PC-3 (cell line): ENCODE data around the gene TDRKH. TPM values are rescaled to one million over a fixed set of nuclear protein-coding genes. Genes with fewer than 3 reads are reported as not detected.

Experiments used
- ATAC-seq: fragments of 200-7000 bp; cut with Tn5 transposase; 2 replicates; pipeline ENCODE4 v1.9.1; 2020; ENCODE audit warnings: mild to moderate bottlenecking, moderate library complexity
- BruUV-seq: library from RNA; stranded (reverse); fragments of 400-500 nt; replicated peaks from 2 replicates; lab custom pipeline; 2021; lab: Mats Ljungman, UMichigan
- CTCF ChIA-PET: fragments of 300-600 bp; sonication (Branson Sonifier 250); formaldehyde crosslinking; loops from one replicate; lab custom pipeline; 2022; ENCODE audit warnings: antibody characterized with exemption; lab: Charles Lee
- POLR2A ChIA-PET: fragments of 300-600 bp; sonication (Branson Sonifier 250); formaldehyde crosslinking; loops from one replicate; lab custom pipeline; 2022; ENCODE audit warnings: antibody characterized with exemption; ENCODE audit not compliant: unreplicated experiment; lab: Charles Lee
- DNase-seq: peaks from one replicate; pipeline ENCODE4 v3.0.0-alpha.2; 2015
- H2AFZ ChIP-seq: fragments of 300-600 bp; sonication (generic); 2 replicates; pipeline ENCODE4 v1.6.0; 2016; ENCODE audit warnings: antibody characterized with exemption, low read length
- H3F3A ChIP-seq: fragments of 300-600 bp; sonication (generic); one replicate; pipeline ENCODE4 v1.6.0; 2017; ENCODE audit warnings: antibody characterized with exemption, low read length, control low read depth, mild to moderate bottlenecking; ENCODE audit not compliant: unreplicated experiment
- H3K27ac ChIP-seq: fragments of 300-600 bp; sonication (generic); 2 replicates; pipeline ENCODE4 v1.5.1; 2016; ENCODE audit warnings: mild to moderate bottlenecking, low read length
- H3K27me3 ChIP-seq: fragments of 300-600 bp; sonication (generic); 2 replicates; pipeline ENCODE4 v1.6.1; 2016; ENCODE audit warnings: low read length, mixed read lengths
- H3K36me3 ChIP-seq: fragments of 300-600 bp; sonication (generic); 2 replicates; pipeline ENCODE4 v1.6.1; 2016; ENCODE audit warnings: low read depth, mixed run types, low read length, mixed read lengths
- H3K4me1 ChIP-seq: fragments of 300-600 bp; sonication (generic); 2 replicates; pipeline ENCODE4 v1.5.1; 2016; ENCODE audit warnings: low read length; ENCODE audit not compliant: insufficient read depth
- H3K4me2 ChIP-seq: fragments of 300-600 bp; sonication (generic); 2 replicates; pipeline ENCODE4 v1.6.0; 2016; ENCODE audit warnings: low read length
- H3K4me3 ChIP-seq: fragments of 300-600 bp; sonication (generic); 2 replicates; pipeline ENCODE4 v1.5.1; 2016; ENCODE audit warnings: mild to moderate bottlenecking, low read length, mixed read lengths
- H3K79me2 ChIP-seq: fragments of 300-600 bp; sonication (generic); 2 replicates; pipeline ENCODE4 v1.6.1; 2017; ENCODE audit warnings: low read length, mixed read lengths
- H3K9ac ChIP-seq: fragments of 300-600 bp; sonication (generic); 2 replicates; pipeline ENCODE4 v1.6.0; 2016; ENCODE audit warnings: mild to moderate bottlenecking, low read length
- H3K9me2 ChIP-seq: fragments of 300-600 bp; sonication (generic); replicated peaks from 2 replicates; pipeline ENCODE4 v1.6.1; 2016; ENCODE audit warnings: mixed run types, low read length, mixed read lengths
- H3K9me3 ChIP-seq: fragments of 300-600 bp; sonication (generic); 2 replicates; pipeline ENCODE4 v1.6.1; 2016; ENCODE audit warnings: low read length, mixed read lengths
- H4K20me1 ChIP-seq: fragments of 300-600 bp; sonication (generic); 2 replicates; pipeline ENCODE4 v1.6.1; 2016; ENCODE audit warnings: low read length, mixed read lengths
- EZH2 ChIP-seq: fragments of 300-600 bp; sonication (generic); IDR thresholded peaks from one replicate; pipeline ENCODE4 v1.6.1; 2017; ENCODE audit warnings: antibody characterized with exemption, mild to moderate bottlenecking, low read length; ENCODE audit not compliant: unreplicated experiment
- EZH2phosphoT487 ChIP-seq: fragments of 300-600 bp; sonication (generic); IDR thresholded peaks from 2 replicates; pipeline ENCODE4 v1.6.1; 2018; ENCODE audit warnings: mild to moderate bottlenecking, antibody characterized with exemption, low read length, borderline replicate concordance
- intact Hi-C: fragments of 100-400 bp; cut with micrococcal nuclease; formaldehyde crosslinking; loops from 2 replicates; pipeline ENCODE4 v1.9.0; 2023
- total RNA-seq: library from RNA; depleted of rRNA; stranded (reverse); fragments of >200 nt; gene quantifications from 2 replicates; pipeline ENCODE4 v1.2.3, GENCODE V29; 2014
- TF ChIP-seq, protein P1 (sequence below): fragments of 300-600 bp; sonication (generic); conservative IDR thresholded peaks from 2 replicates; pipeline ENCODE4 v1.5.1; 2017; ENCODE audit warnings: antibody characterized with exemption, low read depth, mild to moderate bottlenecking, low read length

The TDRKH gene
- total RNA-seq, 1 experiment from 2014 or later, result 15.2 TPM

DNA sequence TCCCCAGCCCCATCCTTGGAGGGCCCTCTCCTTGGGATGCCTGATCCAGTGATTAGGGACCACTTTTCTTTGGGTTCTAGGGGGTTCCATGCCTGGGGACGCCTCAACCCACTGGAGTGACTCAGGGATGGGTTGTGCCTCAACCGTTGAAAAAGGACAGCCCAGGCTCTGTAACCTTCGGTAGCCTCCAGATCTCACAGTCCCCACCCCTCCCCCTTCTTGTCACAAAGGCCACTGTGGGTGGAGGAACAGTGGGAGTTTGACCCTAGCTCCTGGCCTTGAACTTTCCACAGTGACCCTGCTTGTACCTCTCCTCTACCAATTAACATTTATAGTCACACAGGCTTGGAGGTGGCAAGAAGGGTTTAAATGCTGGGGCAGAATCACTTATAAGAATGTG, 43.9 kb upstream of the TDRKH start:
- TF ChIP-seq EZH2, result no peak
- TF ChIP-seq, protein P1, sequence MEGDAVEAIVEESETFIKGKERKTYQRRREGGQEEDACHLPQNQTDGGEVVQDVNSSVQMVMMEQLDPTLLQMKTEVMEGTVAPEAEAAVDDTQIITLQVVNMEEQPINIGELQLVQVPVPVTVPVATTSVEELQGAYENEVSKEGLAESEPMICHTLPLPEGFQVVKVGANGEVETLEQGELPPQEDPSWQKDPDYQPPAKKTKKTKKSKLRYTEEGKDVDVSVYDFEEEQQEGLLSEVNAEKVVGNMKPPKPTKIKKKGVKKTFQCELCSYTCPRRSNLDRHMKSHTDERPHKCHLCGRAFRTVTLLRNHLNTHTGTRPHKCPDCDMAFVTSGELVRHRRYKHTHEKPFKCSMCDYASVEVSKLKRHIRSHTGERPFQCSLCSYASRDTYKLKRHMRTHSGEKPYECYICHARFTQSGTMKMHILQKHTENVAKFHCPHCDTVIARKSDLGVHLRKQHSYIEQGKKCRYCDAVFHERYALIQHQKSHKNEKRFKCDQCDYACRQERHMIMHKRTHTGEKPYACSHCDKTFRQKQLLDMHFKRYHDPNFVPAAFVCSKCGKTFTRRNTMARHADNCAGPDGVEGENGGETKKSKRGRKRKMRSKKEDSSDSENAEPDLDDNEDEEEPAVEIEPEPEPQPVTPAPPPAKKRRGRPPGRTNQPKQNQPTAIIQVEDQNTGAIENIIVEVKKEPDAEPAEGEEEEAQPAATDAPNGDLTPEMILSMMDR, result no peak
- no peak for TF ChIP-seq EZH2phosphoT487
- no peaks in the 10 kb centered on the region for H3K9me2 ChIP-seq
- no peak overlapping the region for H3K9ac ChIP-seq
- H3K27me3 ChIP-seq, result no peaks in the 10 kb centered on the region
- no peaks in the 10 kb centered on the region for H4K20me1 ChIP-seq
- intact Hi-C loops, result loop anchor here (10.0 kb wide), 2 partner anchors 219 to 489 kb away; partner anchors contain the start of genes RFX5 and SNX27
- CTCF ChIA-PET, result no interaction called here
- DNase-seq (no peak), ATAC-seq (no peak)
- no peak overlapping the region for H3K4me2 ChIP-seq
- POLR2A ChIA-PET, result no interaction called here
- H3K4me3 ChIP-seq, result no peak overlapping the region
- no peaks in the 10 kb centered on the region for H3K9me3 ChIP-seq
- H3K4me1 ChIP-seq, result peaks cover 33% of the 10 kb centered on the region
- no peaks in the 10 kb centered on the region for H3K79me2 ChIP-seq
- BruUV-seq, result no TSS peak
- H3K36me3 ChIP-seq, result no peaks in the 10 kb centered on the region
- H3F3A ChIP-seq, result no peaks in the 10 kb centered on the region
- no peak overlapping the region for H3K27ac ChIP-seq
- H2AFZ ChIP-seq, result no peak overlapping the region

DNA sequence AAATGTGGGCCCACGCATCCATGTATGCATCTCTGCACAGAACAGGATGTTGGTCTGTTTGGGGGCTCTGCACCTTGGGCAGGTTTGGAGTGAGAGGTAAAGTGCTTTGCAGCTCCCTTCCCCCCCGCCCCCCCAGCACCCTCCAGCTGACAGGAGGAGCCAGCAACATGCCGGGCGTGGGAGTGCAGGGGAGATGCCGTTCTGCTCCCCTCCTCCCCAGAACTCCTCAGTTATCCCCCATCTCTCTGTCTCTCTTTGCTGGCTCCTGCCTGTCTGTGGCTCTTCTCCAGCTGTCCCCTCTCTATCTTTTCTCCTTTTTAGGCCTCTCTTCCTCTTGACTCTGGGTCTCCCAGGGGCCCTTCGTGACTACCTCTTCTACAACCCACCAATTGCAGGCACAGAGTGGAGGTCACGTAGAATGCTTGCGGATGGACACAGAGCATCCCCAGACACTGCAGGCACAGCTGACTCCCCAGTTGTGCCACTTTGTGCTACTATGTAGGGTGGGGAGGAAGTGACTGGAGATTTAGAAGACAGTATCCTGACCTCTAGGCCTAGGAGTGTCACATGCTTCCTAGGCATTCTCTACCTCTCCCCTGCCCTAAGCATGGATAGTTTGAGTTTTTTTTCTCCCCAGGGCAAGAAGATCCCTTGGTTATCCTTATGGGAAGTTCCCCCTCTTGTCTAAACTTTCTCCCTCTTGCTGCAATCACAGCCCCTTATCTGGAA, 43.0 kb upstream of the TDRKH start:
- TF ChIP-seq EZH2phosphoT487 (no peak), EZH2 (no peak)
- TF ChIP-seq, protein P1, result no peak
- Histone ChIP-seq H3F3A (no peaks in the 10 kb centered on the region), H4K20me1 (no peaks in the 10 kb centered on the region), H3K36me3 (no peaks in the 10 kb centered on the region), H3K27ac (no peak overlapping the region), H3K27me3 (no peaks in the 10 kb centered on the region), H3K9me2 (no peaks in the 10 kb centered on the region), H3K4me3 (no peak overlapping the region), H3K9ac (no peak overlapping the region), H3K79me2 (no peaks in the 10 kb centered on the region), H2AFZ (no peak overlapping the region), H3K9me3 (no peaks in the 10 kb centered on the region), H3K4me1 (peaks cover 28% of the 10 kb centered on the region), H3K4me2 (no peak overlapping the region)
- intact Hi-C loops, result loop anchor here (10.0 kb wide), 2 partner anchors 219 to 489 kb away; partner anchors contain the start of genes RFX5 and SNX27
- no peak for DNase-seq
- BruUV-seq, result no TSS peak
- POLR2A ChIA-PET, result no interaction called here
- no peak for ATAC-seq
- CTCF ChIA-PET, result interaction anchor here (1.0 kb wide), 1 partner anchor 70 kb away, joined by 3 read pairs; the partner anchor contains the start of gene MRPL9
